HepG2 (cell line): ENCODE results near the gene EIF1. TPM values are rescaled to one million over a fixed set of nuclear protein-coding genes. Genes with fewer than 3 reads are reported as not detected.
A peak's percentile ranks its signal among the peaks of the same experiment; 100 is the strongest.

ENCODE experiments used
- ATAC-seq: fragments of 200-7000 bp; cut with Tn5 transposase; 3 replicates; pipeline ENCODE4 v1.9.1; 2020; ENCODE audit warnings: mild to moderate bottlenecking, moderate library complexity
- BruUV-seq: library from RNA; stranded (reverse); fragments of 400-500 nt; replicated peaks from 2 replicates; lab custom pipeline; 2021; lab: Mats Ljungman, UMichigan
- CTCF ChIA-PET: fragments of 300-600 bp; formaldehyde crosslinking; extraction: SDS; loops from one replicate; lab custom pipeline; 2021; ENCODE audit warnings: low total read pairs, inconsistent platforms, low intra/inter-chr PET ratio; lab: Yijun Ruan, JAX
- POLR2A ChIA-PET: fragments of 350-600 bp; sonication (Branson Sonifier 250); formaldehyde crosslinking; loops from one replicate; lab custom pipeline; 2020; ENCODE audit warnings: antibody characterized with exemption, inconsistent platforms; lab: Yijun Ruan, JAX
- DNase-seq: peaks from one replicate; pipeline ENCODE4 v3.0.0-alpha.2; 2015; ENCODE audit warnings: low spot score
- FAIRE-seq: peaks from 3 replicates; lab custom pipeline; 2011; peaks lifted over from hg19 to GRCh38; lab: Jason Lieb, UNC
- H2AFZ ChIP-seq: one replicate; pipeline ENCODE4 v1.6.1; 2011; ENCODE audit warnings: low read length, inconsistent platforms
- H3K27ac ChIP-seq: fragments of 300-600 bp; 3 replicates; pipeline ENCODE4 v1.8.0; 2011; ENCODE audit warnings: mixed run types, mild to moderate bottlenecking, mixed read lengths, low read length, inconsistent platforms; ENCODE audit not compliant: insufficient read depth; ENCODE audit errors: extremely low read length
- H3K27me3 ChIP-seq, 2 experiments: fragments of 200-600 bp in 1 of 2; 2 replicates in 1 of 2; 3 replicates in 1 of 2; pipeline versions ENCODE4 v1.6.0 to v1.8.0; 2011; ENCODE audit warnings: low read length in 2 of 2, mild to moderate bottlenecking in 2 of 2, moderate library complexity in 2 of 2, inconsistent platforms in 1 of 2; ENCODE audit not compliant: insufficient read depth in 2 of 2, control insufficient read depth in 1 of 2
- H3K36me3 ChIP-seq, 2 experiments: fragments of 200-600 bp in 1 of 2; replicated peaks in 1 of 2; 2 replicates in 1 of 2; 3 replicates in 1 of 2; pipeline versions ENCODE4 v1.5.1 to v1.8.0; 2011; ENCODE audit warnings: low read length in 2 of 2, inconsistent platforms in 1 of 2; ENCODE audit not compliant: insufficient read depth in 2 of 2, control insufficient read depth in 1 of 2
- H3K4me1 ChIP-seq: 2 replicates; pipeline ENCODE4 v1.5.1; 2012; ENCODE audit warnings: low read length, inconsistent platforms; ENCODE audit not compliant: insufficient read depth
- H3K4me2 ChIP-seq: 2 replicates; pipeline ENCODE4 v1.6.0; 2011; ENCODE audit warnings: low read depth, low read length, inconsistent platforms
- H3K4me3 ChIP-seq, 3 experiments: fragments of 200-600 bp in 1 of 3; sonication (generic), shearing (Covaris generic) in 1 of 3; replicated peaks in 1 of 3; 2 replicates each; pipeline ENCODE4 v1.5.1; 2011 to 2016; ENCODE audit warnings: low read length in 3 of 3, inconsistent platforms in 2 of 3, low read depth in 2 of 3, mild to moderate bottlenecking in 2 of 3, control low read depth in 1 of 3, mixed read lengths in 1 of 3; ENCODE audit not compliant: insufficient read depth in 1 of 3
- H3K79me2 ChIP-seq: one replicate; pipeline ENCODE4 v1.6.1; 2011; ENCODE audit warnings: low read length, inconsistent platforms; ENCODE audit not compliant: insufficient read depth
- H3K9ac ChIP-seq: 2 replicates; pipeline ENCODE4 v1.6.0; 2011; ENCODE audit warnings: mild to moderate bottlenecking, low read depth, low read length, inconsistent platforms; ENCODE audit not compliant: insufficient read depth
- H3K9me3 ChIP-seq: 2 replicates; pipeline ENCODE4 v1.5.1; 2012; ENCODE audit warnings: mild to moderate bottlenecking, low read length
- H4K20me1 ChIP-seq: 2 replicates; pipeline ENCODE4 v1.6.0; 2011; ENCODE audit warnings: inconsistent platforms, mild to moderate bottlenecking, low read length, moderate library complexity; ENCODE audit not compliant: insufficient read depth
- CC2D1A ChIP-seq: sonication (generic); formaldehyde crosslinking; IDR thresholded peaks from 2 replicates; pipeline ENCODE4 v1.8.1; 2023; ENCODE audit warnings: mild to moderate bottlenecking, missing genetic modification reagents
- DPF2 ChIP-seq: sonication (generic); formaldehyde crosslinking; IDR thresholded peaks from 2 replicates; pipeline ENCODE4 v1.4.0; 2020; ENCODE audit warnings: mild to moderate bottlenecking, low read depth, missing genetic modification reagents, borderline replicate concordance
- HIVEP1 ChIP-seq: sonication (generic); formaldehyde crosslinking; IDR thresholded peaks from 2 replicates; pipeline ENCODE4 v1.4.0; 2020; ENCODE audit warnings: mild to moderate bottlenecking, missing genetic modification reagents
- ISX ChIP-seq: sonication (generic); formaldehyde crosslinking; conservative IDR thresholded peaks from 2 replicates; pipeline ENCODE4 v1.5.0; 2020; ENCODE audit warnings: missing genetic modification reagents
- LCORL ChIP-seq, 2 experiments: fragments of 450-650 bp in 1 of 2; sonication (generic) in 1 of 2; formaldehyde crosslinking in 1 of 2; IDR thresholded peaks; 2 replicates each; pipeline versions ENCODE4 v1.5.0 to v1.6.1; 2017 to 2020; ENCODE audit warnings: antibody characterized with exemption in 1 of 2, missing genetic modification reagents in 1 of 2
- NFYB ChIP-seq: sonication (generic); formaldehyde crosslinking; IDR thresholded peaks from 2 replicates; pipeline ENCODE4 v1.4.0; 2020; ENCODE audit warnings: missing genetic modification reagents
- SOX13 ChIP-seq, 3 experiments: fragments of 450-650 bp in 1 of 3; sonication (generic) in 1 of 3; formaldehyde crosslinking in 1 of 3; IDR thresholded peaks in 2 of 3; conservative IDR thresholded peaks in 1 of 3; 2 replicates each; pipeline versions ENCODE4 v1.5.0 to v1.6.1; 2016 to 2020; ENCODE audit warnings: antibody characterized with exemption in 1 of 3, mild to moderate bottlenecking in 1 of 3, missing compliant biosample characterization in 1 of 3, missing genetic modification reagents in 1 of 3, moderate library complexity in 1 of 3
- ZC3H4 ChIP-seq: sonication (generic); formaldehyde crosslinking; IDR thresholded peaks from 2 replicates; pipeline ENCODE4 v1.4.0; 2020; ENCODE audit warnings: missing genetic modification reagents, borderline replicate concordance
- ZMAT3 ChIP-seq: sonication (generic); formaldehyde crosslinking; conservative IDR thresholded peaks from 2 replicates; pipeline ENCODE4 v1.7.0; 2021; ENCODE audit warnings: missing genetic modification reagents
- ZNF331 ChIP-seq: sonication (generic); formaldehyde crosslinking; IDR thresholded peaks from 2 replicates; pipeline ENCODE4 v1.4.0; 2020; ENCODE audit warnings: missing genetic modification reagents
- ZNF431 ChIP-seq: sonication (generic); formaldehyde crosslinking; IDR thresholded peaks from 2 replicates; pipeline ENCODE4 v1.9.0; 2022; ENCODE audit warnings: missing genetic modification reagents, low read depth, mild to moderate bottlenecking, borderline replicate concordance
- ZNF556 ChIP-seq: sonication (generic); formaldehyde crosslinking; IDR thresholded peaks from 2 replicates; pipeline ENCODE4 v1.4.0; 2020; ENCODE audit warnings: mild to moderate bottlenecking, missing genetic modification reagents, borderline replicate concordance
- ZNF577 ChIP-seq: sonication (generic); formaldehyde crosslinking; IDR thresholded peaks from 2 replicates; pipeline ENCODE4 v1.4.0; 2020; ENCODE audit warnings: mild to moderate bottlenecking, low read depth, missing genetic modification reagents, borderline replicate concordance
- ZNF674 ChIP-seq: sonication (generic); formaldehyde crosslinking; IDR thresholded peaks from 2 replicates; pipeline ENCODE4 v1.5.0; 2020; ENCODE audit warnings: low read depth, mild to moderate bottlenecking, missing genetic modification reagents
- ZNF776 ChIP-seq: sonication (generic); formaldehyde crosslinking; IDR thresholded peaks from 2 replicates; pipeline ENCODE4 v1.4.0; 2020; ENCODE audit warnings: mild to moderate bottlenecking, missing genetic modification reagents
- WGBS: methylation state at CpG from one replicate; pipeline ENCODE4 v1.1.6; 2017; ENCODE audit warnings: low lambda C conversion rate; 5-methylcytosine and 5-hydroxymethylcytosine counted together
- in situ Hi-C: cut with HindIII; loops from 2 replicates; pipeline ENCODE4 v1.10.0; 2017; ENCODE audit warnings: low pct_unique_long_range_greater_than_20kb; ENCODE audit not compliant: extremely low pct_ligation_motif_present
- intact Hi-C: fragments of 100-400 bp; cut with micrococcal nuclease; formaldehyde crosslinking; loops from one replicate; pipeline ENCODE4 v1.10.0; 2022; ENCODE audit not compliant: unreplicated experiment
- polyA plus RNA-seq, 8 experiments: library from polyadenylated mRNA; depleted of rRNA in 3 of 8; stranded (reverse) in 7 of 8; unstranded in 1 of 8; fragments of >200 nt; fragmentation: Illumina TruSeq in 4 of 8; extraction: Trizol in 4 of 8; gene quantifications; 2 replicates each; pipeline versions ENCODE4 v1.2.1 to v1.2.3, GENCODE V29; 2011 to 2016; ENCODE audit warnings: low read depth in 4 of 8, missing spikeins in 1 of 8, mixed read lengths in 1 of 8; ENCODE audit not compliant: insufficient read depth in 1 of 8
- total RNA-seq, 5 experiments: library from RNA; depleted of rRNA; stranded (reverse); fragments of >200 nt; fragmentation: Illumina TruSeq; extraction: Trizol; gene quantifications; 2 replicates each; pipeline ENCODE4 v1.2.3, GENCODE V29; 2016; ENCODE audit warnings: low read depth in 1 of 5
- TF ChIP-seq, protein P1 (sequence below): sonication (generic); formaldehyde crosslinking; IDR thresholded peaks from 2 replicates; pipeline ENCODE4 v1.4.0; 2020; ENCODE audit warnings: missing genetic modification reagents
- TF ChIP-seq, protein P2 (sequence below): sonication (generic); formaldehyde crosslinking; IDR thresholded peaks from 2 replicates; pipeline ENCODE4 v1.5.1; 2020; ENCODE audit warnings: missing genetic modification reagents, mild to moderate bottlenecking, borderline replicate concordance

Gene EIF1
- total and polyA plus RNA-seq, 2 of the 13 experiments (the other 11 are each of a cell fraction or from before 2014, with no cell fraction given), result 147 to 517 TPM

DNA sequence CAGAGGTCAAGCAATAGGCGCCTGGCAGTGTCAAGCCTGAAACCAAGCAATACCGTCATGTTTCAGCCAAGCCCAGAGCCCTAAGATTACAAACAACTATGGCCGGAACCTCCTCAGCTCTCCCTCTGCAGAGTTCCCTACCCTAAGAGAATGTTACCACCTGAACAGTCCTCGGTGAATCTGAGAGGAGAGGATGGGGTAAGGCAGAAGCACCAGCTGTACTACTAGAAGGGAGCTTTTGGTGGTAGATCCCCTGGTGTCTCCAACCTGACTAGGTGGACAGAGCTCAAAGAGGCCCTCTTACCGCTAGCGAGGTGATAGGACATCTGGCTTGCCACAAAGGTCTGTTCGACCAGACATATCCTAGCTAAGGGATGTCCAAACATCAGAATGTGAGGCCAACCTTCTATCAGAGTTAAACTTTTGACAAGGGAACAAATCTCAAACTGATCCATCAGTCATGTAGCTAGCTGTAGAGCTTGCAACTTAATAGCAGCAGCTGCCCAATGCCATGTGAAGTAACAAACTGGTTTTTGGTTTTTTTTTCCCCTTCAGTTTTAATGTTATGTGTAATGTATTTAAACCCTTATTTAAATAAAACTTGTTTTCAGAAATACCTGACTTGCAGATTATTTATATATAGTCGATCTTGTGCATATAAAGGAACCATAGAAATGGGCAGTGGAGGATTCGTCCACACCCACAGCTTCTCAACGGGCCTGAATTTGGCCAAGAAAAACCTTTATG, 2.5 kb downstream of the EIF1 start:
- Histone ChIP-seq H3K4me1 (peaks cover 29% of the 10 kb centered on the region), H3K4me2 (peak overlapping the region; percentile 99), H3K36me3 (peaks cover 22 to 46% of the 10 kb centered on the region in 2 experiments), H3K9me3 (no peaks in the 10 kb centered on the region), H3K9ac (no peak overlapping the region), H4K20me1 (peaks cover 39% of the 10 kb centered on the region), H3K79me2 (peaks cover 18% of the 10 kb centered on the region), H3K4me3 (no peak overlapping the region), H2AFZ (no peak overlapping the region), H3K27ac (no peak overlapping the region), H3K27me3 (no peaks in the 10 kb centered on the region; a peak in 2 of 5 replicates)
- ChIA-PET POLR2A (interaction anchor here (1.2 to 6.6 kb wide), 6 partner anchors 13 to 872 kb away, joined by 3 to 443 read pairs (median 5); partner anchors contain the start of gene P3H4), CTCF (no interaction called here)
- peak; percentile 21 for FAIRE-seq
- BruUV-seq, result no TSS peak
- in situ Hi-C loops, result no loop called here
- intact Hi-C loops, result no loop called here
- no peak for ATAC-seq
- WGBS, result 98% methylated on average over 10 of the region's 10 CpGs
- no peak for DNase-seq
- TF ChIP-seq ISX (no peak), ZNF577 (CRISPR knock-in tag) (no peak), ZMAT3 (no peak), SOX13 (IDR thresholded peaks at IDR 0.05) (no peak), SOX13 (CRISPR knock-in tag; conservative IDR thresholded peaks at IDR 0.05 in 1 of 2, IDR thresholded peaks at IDR 0.05 in 1 of 2) (0 out of 4 replicates have a peak, but pooled peaks of 1 of the 2 experiments have one; percentile 44), HIVEP1 (no peak), ZNF556 (CRISPR knock-in tag) (0 out of 2 replicates have a peak, but pooled peaks have one; percentile 13), CC2D1A (CRISPR knock-in tag) (0 out of 2 replicates have a peak, but pooled peaks have one; percentile 43), ZNF331 (CRISPR knock-in tag) (no peak), ZC3H4 (CRISPR knock-in tag) (peak; percentile 26; the same call in 1 of the 2 replicates), LCORL (IDR thresholded peaks at IDR 0.05) (no peak), LCORL (CRISPR knock-in tag; IDR thresholded peaks at IDR 0.05) (0 out of 2 replicates have a peak, but pooled peaks have one; percentile 23), DPF2 (CRISPR knock-in tag) (no peak), ZNF431 (CRISPR knock-in tag) (no peak), NFYB (no peak), ZNF674 (CRISPR knock-in tag) (no peak), ZNF776 (CRISPR knock-in tag) (no peak)
- TF ChIP-seq, protein P1, sequence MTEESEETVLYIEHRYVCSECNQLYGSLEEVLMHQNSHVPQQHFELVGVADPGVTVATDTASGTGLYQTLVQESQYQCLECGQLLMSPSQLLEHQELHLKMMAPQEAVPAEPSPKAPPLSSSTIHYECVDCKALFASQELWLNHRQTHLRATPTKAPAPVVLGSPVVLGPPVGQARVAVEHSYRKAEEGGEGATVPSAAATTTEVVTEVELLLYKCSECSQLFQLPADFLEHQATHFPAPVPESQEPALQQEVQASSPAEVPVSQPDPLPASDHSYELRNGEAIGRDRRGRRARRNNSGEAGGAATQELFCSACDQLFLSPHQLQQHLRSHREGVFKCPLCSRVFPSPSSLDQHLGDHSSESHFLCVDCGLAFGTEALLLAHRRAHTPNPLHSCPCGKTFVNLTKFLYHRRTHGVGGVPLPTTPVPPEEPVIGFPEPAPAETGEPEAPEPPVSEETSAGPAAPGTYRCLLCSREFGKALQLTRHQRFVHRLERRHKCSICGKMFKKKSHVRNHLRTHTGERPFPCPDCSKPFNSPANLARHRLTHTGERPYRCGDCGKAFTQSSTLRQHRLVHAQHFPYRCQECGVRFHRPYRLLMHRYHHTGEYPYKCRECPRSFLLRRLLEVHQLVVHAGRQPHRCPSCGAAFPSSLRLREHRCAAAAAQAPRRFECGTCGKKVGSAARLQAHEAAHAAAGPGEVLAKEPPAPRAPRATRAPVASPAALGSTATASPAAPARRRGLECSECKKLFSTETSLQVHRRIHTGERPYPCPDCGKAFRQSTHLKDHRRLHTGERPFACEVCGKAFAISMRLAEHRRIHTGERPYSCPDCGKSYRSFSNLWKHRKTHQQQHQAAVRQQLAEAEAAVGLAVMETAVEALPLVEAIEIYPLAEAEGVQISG (CRISPR knock-in tag), result no peak
- TF ChIP-seq, protein P2, sequence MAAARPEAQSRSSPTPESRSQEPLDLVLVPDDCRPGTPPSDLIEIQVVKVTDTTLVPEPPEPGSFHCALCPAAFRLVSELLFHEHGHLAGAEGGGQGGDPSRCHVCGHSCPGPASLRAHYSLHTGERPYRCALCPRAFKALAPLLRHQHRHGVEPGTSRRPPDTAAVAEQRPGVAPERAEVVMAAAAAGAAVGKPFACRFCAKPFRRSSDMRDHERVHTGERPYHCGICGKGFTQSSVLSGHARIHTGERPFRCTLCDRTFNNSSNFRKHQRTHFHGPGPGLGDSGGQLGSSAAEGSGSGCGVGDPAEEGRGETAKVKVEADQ, result 0 out of 2 replicates have a peak, but pooled peaks have one; percentile 12
